ENCODE data around the gene DHX58. TPM values are rescaled to one million over a fixed set of nuclear protein-coding genes. Genes with fewer than 3 reads are reported as not detected.

The DHX58 gene
- total and polyA plus RNA-seq, 10 of the 15 experiments (the other 5 are each of a cell fraction or from before 2014, with no cell fraction given), result 3.5 to 69.8 (median 16.4) TPM

DNA sequence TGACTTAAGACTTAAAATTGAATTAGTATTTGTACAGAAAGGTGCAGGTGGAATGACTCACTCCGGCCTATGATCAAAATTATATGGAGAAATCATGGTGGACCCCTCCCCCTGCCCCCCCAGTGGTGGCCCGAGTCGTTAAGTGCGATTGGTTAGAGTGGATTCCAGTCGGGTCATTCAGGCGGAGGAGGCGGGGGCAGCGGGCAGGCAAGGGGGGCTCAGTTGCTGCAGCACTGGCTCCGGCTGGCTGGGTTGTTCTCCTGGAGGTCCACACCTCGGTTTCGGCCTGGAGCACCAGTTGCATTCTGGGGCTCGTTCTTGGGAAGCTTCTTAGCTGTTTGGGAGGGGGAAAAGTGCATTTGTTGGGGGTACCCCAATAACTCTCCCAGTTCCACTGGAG, 13.1 kb upstream of the DHX58 start:
- WGBS (ENCODE audit: insufficient coverage, insufficient replicate concordance, low lambda C conversion rate, missing lambda C conversion rate), result over 99% methylated on average over 12 of the region's 12 CpGs
- in situ Hi-C loops (cut with MboI) (no loop called here), intact Hi-C loops (cut with micrococcal nuclease; ENCODE audit: unreplicated experiment) (no loop called here)
- Histone ChIP-seq H3K27ac (ENCODE audit: control insufficient read depth, insufficient read depth) (no peak overlapping the region), H2AFZ (ENCODE audit: control insufficient read depth, low read depth, low read length) (no peak overlapping the region), H3K9ac (ENCODE audit: control insufficient read depth, insufficient read depth, low read length) (no peak overlapping the region), H3K4me1 (ENCODE audit: control insufficient read depth, insufficient read depth, low read length) (no peaks in the 10 kb centered on the region), H3K9me3 (replicated peaks; ENCODE audit: control insufficient read depth, insufficient read depth, low read length) (no peaks in the 10 kb centered on the region), H4K20me1 (ENCODE audit: control insufficient read depth, insufficient read depth) (no peaks in the 10 kb centered on the region; the same call in 1 of the 2 replicates), H3K4me2 (ENCODE audit: control insufficient read depth, insufficient read depth) (no peak overlapping the region), H3K4me3 (no peak overlapping the region), H3K27me3 (replicated peaks in 1 of 2; ENCODE audit: control insufficient read depth in 2 of 2, insufficient read depth in 2 of 2, low read length in 1 of 2) (no peaks in the 10 kb centered on the region), H3K36me3 (ENCODE audit: control insufficient read depth in 2 of 2, insufficient read depth in 2 of 2, low read length in 1 of 2) (peaks cover 27 to 40% of the 10 kb centered on the region in 2 experiments), H3K79me2 (ENCODE audit: control insufficient read depth, insufficient read depth, low read length) (peaks cover 1% of the 10 kb centered on the region; the same call in 1 of the 2 replicates)
- CTCF ChIA-PET, result interaction anchor here (0.6 to 2.1 kb wide), 3 partner anchors 56 to 105 kb away, joined by 3 to 5 read pairs (median 3); partner anchors contain the start of gene NKIRAS2
- no peak for ATAC-seq
- BruUV-seq (replicated peaks), result no TSS peak
- no peak for FAIRE-seq
- SMC1A ChIA-PET (ENCODE audit: uncharacterized antibody, unreplicated experiment), result interaction anchor here (1.7 kb wide), 1 partner anchor 56 kb away, joined by 7 read pairs; the partner anchor contains the start of gene KCNH4
- TF ChIP-seq RB1 (IDR thresholded peaks at IDR 0.05; ENCODE audit: borderline replicate concordance), result no peak
- TF ChIP-seq ZNF384 (IDR thresholded peaks at IDR 0.05; ENCODE audit: borderline replicate concordance, low read depth, low read length), result no peak
- no peak for TF ChIP-seq EP300 (IDR thresholded peaks at IDR 0.05; ENCODE audit: borderline replicate concordance in 1 of 2, control insufficient read depth in 1 of 2, low read depth in 2 of 2, low read length in 2 of 2)
- TF ChIP-seq NFXL1 (IDR thresholded peaks at IDR 0.05; ENCODE audit: borderline replicate concordance), result no peak
- TF ChIP-seq ZNF207 (IDR thresholded peaks at IDR 0.05; ENCODE audit: borderline replicate concordance), result no peak
- no peak for TF ChIP-seq SIN3A (IDR thresholded peaks at IDR 0.05; ENCODE audit: low read depth, low read length)
- no peak for TF ChIP-seq TCF3 (IDR thresholded peaks at IDR 0.05; ENCODE audit: borderline replicate concordance, insufficient read depth, low read depth, low read length)
- POLR2A ChIA-PET, result no interaction called here
- RAD21 ChIA-PET (ENCODE audit: unreplicated experiment), result interaction anchor here (1.0 to 2.3 kb wide), 2 partner anchors 27 to 55 kb away, joined by 3 to 8 read pairs; partner anchors contain the start of gene KCNH4
- DNase-seq (ENCODE audit: low read depth, low spot score), result no peak
